Activated CD4-positive, alpha-beta T cell treated with anti-CD3 and anti-CD28 coated beads, Interleukin-2, amount 50 U/mL, for 24 hours (primary cell): ENCODE data around the gene SHC3.

Experiments
- DNase-seq, 2 donors: peaks; one replicate each; pipeline ENCODE4 v3.0.0-alpha.2; 2020; ENCODE audit warnings: low read depth in 1 of 2, low spot score in 1 of 2

SHC3 gene

DNA sequence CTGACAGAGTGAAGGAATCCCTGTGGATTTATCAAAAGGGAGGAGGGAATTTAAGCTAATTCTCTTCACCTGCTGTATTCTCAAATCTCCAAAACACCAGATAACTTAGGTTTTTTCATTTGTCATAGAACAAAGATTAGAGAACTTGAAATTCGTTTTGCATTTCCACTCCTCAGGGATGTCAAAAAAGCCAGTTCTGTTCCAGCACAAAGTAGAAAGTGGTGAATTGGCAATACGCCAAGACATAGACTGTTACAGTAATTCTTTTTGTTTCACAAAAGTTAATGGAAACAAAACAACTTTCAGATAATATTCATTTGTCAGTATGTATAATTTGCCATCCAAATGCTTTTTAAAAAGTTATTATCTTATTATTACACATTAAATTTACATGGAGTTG, 172.4 kb downstream of the SHC3 start:
- no peak for DNase-seq

GRCh38 chr9:89005323-89005722, 173.3 kb downstream of the SHC3 start:
- no peak for DNase-seq

- no peak for DNase-seq
These were observed 175.6 kb downstream of the SHC3 start for GRCh38 chr9:89002987-89003386.

- DNase-seq: no peak
These were observed 176.6 kb downstream of the SHC3 start for GRCh38 chr9:89001917-89002540.

- peak; percentile 58 to 79 for DNase-seq
These were observed 177.4 kb downstream of the SHC3 start for GRCh38 chr9:89000973-89001916.

- DNase-seq: no peak
These were observed 178.2 kb downstream of the SHC3 start for GRCh38 chr9:89000371-89000781.

DNA sequence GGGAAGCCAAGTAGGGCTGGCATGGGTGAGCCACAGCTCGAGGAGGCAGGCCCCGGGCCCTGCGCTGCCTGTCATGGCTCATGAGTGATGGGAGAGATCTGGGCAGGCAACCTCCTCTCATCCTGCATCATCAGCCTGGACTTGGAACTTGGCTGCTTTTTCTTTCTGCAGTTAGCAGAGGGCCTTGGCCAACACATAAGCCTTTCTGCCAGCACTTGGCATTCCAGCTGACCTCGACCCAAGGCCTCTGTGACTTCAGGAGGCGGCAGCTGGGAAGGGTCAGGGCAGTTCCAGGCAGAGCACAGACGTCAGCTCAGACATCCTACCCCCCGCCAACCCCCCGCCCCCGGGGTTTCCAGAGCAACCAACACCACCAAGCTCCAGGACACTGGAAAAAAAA, 179.7 kb downstream of the SHC3 start:
- no peak for DNase-seq

DNA sequence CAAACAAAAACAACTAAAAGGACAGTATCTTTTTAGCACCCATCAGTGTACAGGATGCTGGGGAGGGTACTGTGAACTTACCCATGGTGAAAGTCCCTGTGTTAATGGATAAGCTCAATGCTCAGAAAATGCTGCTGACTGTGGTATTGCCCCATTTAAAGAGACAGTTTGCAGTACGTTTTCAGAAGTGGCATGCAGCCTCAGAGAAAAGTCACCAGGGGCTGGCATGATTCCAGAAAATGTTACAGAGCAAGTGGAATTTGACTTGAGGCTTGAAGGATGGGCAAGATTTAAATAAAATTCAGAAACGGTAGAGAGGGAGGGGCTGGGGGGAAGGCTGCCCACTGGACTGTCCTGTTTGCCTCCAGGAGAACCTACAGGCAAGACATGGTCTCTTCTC, 180.1 kb downstream of the SHC3 start:
- DNase-seq: no peak

DNA sequence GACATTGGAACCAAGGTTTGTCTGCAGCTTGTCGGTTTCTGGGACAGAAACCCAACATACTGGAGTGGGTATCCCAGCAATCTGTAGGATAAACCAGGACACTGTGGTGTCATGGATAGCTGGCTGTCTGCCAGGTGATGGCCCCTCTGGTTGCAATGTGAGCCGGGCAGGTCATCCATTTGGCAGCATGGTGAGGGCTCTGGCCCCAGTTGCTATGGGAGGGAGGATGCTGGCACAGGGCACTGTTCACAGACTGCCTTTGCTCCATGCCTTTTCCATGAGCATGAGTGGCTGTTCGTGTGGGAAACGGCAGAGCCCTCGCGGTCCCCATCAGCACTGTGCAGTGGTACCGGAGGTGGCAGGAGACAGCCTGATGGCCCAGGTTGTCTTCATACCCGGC, 181.0 kb downstream of the SHC3 start:
- no peak for DNase-seq

DNA sequence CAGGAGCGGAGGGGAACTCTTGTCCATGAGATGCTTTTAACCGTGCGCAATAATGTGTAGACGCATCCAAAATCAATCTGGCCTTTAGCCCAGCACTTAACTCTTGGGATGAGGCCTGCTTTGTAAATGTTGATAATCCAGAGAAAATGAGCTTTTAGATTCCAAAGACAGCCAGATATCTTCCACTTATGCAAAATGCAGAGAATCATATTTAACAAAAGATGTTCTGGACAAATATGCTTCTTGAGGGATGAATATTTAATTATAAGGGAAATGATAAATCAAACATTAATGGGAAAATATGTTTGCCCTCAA, 181.7 kb downstream of the SHC3 start:
- DNase-seq: no peak

DNA sequence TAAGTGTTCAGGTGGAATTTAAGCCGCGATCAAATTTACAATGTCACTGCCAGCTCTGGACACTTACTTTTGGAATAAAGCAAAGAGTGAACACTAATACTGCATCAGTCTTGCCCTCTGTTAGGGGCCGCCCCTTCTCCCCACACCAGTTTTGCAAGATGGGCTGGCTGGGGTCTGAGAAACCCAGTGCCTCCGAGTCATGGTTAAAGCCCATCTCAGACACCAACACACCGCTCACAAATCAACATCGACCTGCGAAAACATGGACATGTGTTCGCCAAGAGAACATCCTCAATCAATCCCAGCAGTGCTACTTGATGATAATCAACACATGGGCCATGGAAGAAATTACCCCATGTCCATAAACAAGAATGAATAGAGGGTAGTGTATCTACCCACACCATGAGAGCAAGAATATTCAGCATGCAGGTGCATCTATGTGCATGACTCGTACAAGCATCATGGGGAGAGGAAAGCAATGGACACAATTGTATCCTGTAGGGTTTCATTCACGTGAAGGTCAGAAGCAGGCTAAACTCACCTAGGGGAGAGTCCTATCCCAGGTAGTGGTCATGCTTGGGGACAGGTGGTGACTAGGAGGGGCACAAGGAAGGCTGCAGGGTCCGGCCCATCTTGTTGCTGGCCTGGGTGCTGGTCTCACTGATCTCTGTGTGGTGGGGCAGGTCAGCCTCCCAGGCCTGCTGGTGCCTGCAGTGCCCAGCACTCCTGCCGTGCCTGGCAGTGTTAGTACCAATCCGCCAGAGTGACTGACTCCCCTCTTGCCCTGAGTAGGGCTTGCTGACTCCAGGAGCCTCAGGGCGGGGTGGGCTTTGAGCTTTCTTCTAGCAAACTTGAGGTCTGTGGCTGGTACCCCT, 182.3 kb downstream of the SHC3 start:
- no peak for DNase-seq

GRCh38 chr9:88995627-88996026, 183.0 kb downstream of the SHC3 start:
- DNase-seq: no peak

- DNase-seq: no peak
These were observed 183.4 kb downstream of the SHC3 start for GRCh38 chr9:88995200-88995577.

DNA sequence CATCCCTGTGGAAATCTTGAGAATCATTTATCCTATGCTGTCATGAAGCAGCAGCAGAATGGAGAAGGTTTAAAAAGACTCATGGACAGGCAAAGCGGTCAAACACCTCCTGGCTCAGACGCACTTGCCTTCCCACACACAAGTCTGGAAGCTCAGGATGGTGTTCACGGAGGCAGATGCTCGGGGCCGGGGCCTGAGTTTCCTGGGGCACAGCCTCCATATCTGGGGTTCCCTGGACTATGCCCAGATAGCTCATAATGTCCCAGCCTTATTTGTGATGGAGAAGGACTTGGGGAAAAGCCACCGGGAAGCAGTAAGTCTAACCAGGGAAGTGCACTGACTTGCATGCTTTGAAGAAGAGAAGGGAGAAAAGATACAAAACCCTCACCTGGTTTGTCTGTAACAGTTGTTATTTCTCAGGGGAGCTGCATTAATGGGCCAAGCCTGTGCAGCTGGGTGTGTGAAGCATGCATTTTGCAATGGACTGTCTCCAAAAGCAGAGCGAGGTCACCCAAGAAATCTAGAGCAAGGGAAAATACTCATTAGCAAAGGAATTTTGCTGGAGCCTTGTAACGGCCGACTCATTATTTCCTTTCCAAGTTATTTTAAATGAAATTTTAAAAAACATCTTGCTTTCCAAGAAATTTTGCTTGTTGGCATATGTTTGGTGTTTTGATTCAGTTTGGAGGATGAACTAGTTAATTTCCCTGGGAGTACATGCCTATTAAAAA, 184.0 kb downstream of the SHC3 start:
- DNase-seq: no peak

GRCh38 chr9:88993871-88994460, 184.7 kb downstream of the SHC3 start:
- DNase-seq: no peak

- no peak for DNase-seq
These were observed 185.3 kb downstream of the SHC3 start for GRCh38 chr9:88993327-88993726.

GRCh38 chr9:88992556-88992955, 186.1 kb downstream of the SHC3 start:
- no peak for DNase-seq

- no peak for DNase-seq
These were observed 187.3 kb downstream of the SHC3 start, which contains the start of gene S1PR3 for GRCh38 chr9:88991066-88992034. TSS of gene S1PR3 (plus strand) at chr9:88991468. CDS start at chr9:89001201, 9,733 bp downstream.

DNA sequence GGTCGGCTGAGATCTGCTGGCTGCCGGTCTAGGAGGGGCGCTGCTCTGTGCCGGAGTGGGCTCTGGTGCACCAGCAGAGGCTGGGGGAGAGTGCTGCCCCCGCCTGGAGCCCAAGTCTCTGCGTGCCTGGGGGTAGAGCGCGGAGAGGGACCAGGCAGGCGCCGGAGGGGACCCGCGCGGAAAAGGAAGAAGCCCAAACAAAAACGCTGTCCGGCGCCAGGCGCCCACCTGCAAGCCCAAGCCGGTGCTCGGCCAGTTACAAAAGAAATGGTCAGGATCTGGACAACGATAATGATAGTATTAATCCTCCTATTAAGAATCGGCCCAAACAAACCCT, 187.9 kb downstream of the SHC3 start:
- no peak for DNase-seq
